GM21737 (cell line): ENCODE measurements around the gene COL13A1.

Experiments
- ATAC-seq: cut with Tn5 transposase; IDR thresholded peaks from one replicate; pipeline ENCODE4 v1.9.1; 2021; ENCODE audit warnings: mild to moderate bottlenecking, moderate library complexity; ENCODE audit not compliant: unreplicated experiment

Gene COL13A1

DNA sequence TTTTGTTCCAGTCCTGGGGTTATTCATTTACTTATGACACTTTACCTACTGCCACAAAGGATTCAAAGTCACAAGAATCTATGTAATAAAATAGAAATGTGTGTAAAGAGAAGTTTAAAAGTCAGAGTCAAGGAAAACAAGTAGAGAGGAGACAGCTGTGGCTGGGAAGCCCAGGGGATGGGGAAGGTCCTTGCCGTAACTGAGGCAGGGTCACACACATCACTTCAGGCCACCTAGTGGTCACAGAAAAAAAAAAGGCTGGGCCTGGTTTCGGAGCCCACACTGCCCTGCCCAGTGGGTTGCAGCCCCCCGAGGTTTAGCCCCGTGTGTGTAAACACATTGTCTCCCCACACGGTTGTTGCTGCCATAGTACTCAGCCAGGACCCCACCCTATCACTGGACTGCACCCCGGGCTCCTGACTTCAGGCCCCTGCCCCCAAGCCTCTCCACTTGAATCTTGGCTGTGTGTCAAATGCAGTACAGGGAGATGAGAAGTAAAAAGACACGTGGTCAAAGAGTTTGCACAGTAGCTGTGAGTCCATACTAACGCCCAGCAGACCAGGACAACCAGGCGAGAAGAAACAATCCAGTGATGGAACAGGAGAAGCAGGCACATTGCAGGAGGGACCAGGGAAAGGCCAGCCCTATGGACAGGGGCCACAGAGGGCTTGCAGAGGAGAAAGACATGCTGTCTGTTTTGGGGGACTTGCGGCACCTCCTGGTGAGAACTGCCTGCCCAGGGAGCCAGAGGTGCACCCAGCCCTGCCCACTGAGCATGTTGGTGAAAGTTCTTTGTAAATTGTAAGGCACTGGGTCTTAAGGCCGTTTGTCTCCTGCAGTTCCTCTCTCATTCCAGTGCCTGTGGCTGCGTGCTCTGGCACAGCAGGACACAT, 159.5 kb downstream of the COL13A1 start:
- no peak for ATAC-seq

DNA sequence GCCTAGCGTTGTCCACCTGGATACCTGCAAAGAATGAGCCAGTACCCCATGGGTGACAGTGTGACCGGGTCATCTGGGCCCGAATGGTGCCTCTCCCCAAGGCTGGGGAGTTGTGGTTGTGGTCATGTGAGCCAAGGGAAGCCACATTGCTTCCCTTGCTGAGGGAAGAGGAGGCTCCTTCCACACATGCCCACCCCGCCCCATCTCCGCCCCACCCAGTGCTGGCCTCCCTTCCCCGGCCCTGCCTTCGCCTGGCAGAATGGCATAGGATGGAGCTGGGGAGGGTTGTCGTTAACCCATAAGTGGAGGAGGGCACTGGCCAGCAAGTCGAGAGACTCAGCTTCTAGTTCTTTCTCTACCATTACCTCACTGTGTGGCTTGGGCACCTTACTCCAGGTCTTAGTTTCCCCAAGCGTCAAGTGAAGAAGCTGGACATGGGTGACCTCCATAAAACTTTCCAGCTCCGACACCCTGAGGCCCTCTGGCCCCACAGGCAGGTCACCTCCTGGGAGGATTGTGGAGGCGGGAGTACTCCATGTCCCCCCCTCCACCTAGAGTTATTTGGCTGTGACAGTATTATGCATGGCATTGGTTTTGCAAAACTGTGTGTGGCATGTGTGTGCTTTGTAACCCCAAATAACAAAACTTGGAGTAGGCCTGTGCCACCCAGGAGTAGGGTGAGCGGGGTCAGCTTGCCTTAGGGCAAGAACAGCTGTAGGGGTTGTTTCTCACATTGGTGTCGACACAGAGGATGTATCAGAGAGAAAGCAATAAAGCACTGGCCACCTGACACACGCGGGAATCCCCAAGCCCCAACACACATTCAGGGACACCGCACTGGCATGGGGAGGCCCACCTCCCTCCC, 160.4 kb downstream of the COL13A1 start:
- no peak for ATAC-seq

DNA sequence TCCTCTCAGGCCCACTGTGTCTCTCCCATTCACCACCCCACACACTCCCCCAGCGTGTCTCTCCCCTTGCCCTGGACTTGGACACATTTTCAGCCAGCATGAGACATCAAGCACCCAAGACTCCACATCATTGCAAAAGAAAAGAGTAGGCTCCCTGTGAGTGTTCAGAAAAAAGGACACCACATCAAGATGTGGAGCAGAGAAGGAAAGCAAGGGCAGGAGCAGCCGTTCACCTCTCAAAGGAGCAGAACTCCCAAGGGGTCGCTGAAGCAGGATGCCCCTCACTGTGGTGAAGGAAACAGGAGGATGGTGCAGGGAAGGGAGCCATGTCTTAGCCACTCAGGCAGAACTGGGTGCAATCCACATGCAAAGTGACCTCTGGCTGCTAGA, 161.0 kb downstream of the COL13A1 start:
- ATAC-seq: no peak

DNA sequence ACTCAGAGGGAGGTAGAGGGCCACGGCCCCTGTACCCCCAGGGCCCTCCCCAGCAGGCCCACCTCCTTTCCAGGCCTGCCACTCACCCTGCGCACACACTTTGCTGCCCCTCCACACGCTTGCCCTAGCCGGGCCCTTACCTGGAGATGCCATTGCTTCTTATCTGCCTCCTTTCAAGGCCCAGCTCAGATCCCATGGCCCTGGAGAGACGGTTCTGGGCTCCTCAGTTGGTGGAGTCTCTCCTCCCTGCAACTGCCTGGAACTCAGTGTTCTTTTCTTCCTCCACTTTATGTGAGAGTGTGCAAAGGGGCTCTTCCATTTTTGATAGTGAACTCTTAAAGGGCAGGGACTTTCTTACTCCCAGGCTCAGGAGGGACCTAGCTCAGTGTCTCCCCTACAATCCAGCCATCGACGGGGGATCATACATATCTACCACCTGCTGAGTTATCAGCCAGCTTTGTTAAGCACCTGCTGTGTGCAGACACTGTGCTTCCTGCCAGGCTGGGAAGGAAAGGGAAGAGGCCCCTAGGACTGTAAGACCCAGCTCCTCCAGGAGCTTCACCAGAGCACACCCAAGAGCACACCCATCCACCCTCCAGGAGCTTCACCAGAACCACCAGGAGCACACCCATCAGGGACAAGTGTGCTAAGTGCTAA, 161.6 kb downstream of the COL13A1 start:
- ATAC-seq: no peak

DNA sequence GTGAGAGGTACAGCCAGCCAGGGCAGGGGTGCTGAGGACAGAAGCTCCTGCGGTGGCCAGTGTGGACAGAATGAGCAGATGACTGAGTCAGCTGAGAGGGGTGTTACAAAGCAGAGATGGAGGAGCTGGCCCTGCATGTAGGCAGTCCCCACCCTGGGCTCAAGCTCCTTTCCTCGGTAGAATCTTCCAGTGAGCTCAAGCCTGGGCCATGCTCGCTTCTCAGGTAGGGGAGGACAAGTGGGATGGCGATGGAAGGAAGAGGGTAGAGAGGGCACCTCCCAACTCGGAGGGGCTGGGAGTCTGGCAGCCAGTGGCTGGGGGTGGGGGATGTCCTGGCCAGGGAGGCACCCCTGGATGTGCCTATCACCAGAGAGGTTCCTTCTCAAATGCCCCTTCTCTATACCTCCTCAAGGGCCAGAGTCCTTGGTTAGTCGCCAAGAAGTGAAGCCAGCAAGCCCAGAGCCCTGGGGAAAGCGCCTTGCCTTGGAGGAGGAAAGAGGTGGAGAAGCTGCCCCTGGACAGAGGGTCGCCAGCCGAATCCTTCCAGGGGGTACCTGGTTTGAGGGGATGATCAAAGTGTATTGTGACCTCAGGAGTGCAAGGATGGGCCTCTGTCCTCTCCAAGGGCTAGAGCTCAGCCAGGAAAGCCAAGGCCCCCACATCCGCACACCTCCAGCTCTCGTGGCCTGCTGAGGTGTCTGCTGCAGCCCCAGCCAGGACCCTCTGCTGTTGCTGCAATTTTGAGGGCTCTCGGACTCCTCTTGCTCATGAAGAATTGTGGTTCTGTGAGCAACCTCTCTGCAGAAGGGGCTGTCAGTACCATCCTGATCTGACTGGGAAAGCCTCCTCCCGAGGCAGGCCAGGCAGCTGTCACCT, 162.4 kb downstream of the COL13A1 start:
- ATAC-seq: no peak

DNA sequence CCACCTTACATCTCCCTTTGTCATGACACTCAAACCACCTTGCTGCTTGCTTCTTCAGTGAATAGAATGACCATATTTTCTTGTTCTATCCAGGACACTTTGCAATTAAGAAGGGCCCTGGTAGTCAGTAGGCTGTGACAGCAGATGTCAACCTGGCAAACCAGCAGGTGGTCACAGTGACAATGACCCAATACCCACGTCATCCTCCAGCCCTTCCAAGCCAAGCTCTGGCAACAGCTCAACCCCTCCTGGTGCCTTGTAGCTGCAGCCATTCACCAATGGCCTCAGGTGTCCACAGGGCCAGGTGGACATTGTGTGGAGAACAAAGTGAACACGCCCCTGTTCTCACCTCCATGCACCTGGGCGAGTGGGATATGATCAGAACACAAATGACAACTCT, 163.4 kb downstream of the COL13A1 start:
- ATAC-seq: no peak

DNA sequence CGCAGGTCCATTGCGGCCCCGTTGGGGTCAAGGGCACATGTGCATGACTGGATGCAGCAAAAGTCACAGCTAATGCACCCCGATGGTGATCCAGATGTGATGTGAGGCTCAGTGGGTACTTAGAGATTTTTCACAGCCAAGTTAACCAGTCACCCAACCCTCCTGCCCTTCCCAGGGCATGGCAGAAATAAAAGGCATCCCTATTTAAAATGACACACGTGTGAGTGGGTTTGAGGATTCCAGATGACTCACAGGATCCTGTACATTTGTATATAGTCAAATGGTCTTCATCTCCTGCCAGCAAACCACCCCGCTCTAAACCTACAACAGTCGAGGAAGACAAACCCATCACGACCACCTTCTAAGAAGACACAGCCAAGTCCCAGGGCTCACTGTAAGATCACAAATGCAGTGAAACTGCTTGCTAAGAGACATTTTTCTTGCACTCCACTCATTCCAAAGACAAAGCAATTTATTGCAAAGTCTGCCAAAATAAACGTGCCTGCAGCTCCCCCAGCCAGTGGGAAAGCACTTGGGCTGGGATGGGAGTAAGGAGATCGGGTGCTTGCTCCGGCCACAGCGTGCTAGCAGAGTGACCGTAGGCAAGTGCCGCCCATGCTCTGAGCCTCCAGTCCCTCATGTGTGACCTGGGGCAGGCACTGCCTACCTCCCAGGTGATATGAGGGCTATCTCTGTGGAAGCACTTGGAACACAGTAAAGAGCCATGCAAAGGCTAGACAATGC, 164.4 kb downstream of the COL13A1 start:
- no peak for ATAC-seq

DNA sequence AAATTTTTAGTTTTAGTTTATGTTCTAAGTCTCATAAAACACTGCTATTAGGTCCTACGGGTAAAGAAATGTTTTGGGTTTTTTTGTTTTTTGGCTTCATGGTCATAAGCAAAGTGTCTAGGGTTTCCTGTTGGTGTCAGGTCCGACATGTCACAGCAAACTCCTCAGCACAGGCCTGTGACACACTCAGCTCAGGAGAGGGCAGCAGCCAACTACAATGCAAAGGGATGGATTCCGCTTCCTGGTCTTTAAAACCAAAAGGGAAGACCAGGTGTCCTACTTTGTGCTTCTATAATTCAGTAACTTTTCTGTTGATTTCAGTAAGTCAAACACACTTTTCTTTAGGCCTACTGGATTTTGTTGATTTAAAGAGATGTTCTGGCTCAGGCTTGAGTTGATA, 167.1 kb downstream of the COL13A1 start:
- ATAC-seq: no peak

DNA sequence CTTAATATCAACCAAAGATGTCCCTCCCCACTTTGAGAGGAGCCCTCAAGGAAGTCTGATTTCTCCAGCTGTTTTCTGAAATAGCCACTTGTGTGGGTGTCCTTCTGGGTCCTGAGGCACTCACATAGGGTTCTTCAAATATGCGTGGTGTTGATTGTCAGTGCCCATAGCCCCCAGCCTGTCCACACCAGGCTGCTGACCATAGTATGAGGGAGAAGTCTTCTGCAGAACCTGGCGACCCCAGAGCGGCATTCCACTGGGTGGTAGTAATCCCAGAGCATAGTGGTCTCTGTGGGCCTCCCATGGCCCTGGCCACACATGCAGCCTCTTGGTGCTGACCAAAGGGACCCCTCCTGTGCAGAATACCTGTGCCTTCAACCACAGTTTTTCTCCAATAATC, 168.3 kb downstream of the COL13A1 start:
- no peak for ATAC-seq

DNA sequence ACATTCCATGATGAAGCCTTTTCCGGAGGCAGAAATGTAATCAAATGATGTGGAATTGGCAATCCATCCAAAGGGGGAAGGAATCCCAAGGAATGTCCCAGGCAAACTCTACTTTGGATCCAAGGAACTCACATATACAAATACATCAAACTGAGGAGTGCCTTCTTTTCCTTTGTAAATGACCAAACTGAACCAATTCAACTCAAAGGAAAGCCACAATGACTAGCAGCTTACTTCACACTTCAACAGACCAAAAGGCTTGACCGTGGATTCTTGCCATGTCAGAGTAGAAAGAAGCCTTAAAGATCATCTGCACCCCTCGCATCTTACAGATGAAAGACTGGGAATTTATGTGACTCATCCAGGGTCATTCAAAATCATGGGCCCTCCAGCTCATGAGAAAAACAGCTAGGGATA, 171.3 kb downstream of the COL13A1 start:
- ATAC-seq: no peak

DNA sequence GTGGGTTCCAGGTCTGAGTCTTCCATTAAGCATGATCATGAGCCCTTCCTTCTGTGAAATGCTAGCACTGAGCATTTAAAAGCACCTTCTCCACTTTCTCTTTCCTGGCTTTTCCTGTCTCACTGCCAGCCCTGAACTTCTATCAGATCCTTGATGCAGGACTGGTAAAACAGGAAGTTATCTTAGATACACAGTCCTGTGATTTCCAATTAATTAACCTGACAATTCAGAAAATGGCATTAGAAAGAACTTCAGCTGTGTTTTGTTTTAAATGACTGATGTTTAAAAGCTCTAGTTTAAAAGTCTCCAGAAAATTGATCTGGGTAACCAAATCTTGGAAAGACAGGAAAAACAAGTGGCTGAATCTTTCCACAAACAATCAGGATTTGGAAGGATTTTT, 172.0 kb downstream of the COL13A1 start:
- ATAC-seq: no peak

DNA sequence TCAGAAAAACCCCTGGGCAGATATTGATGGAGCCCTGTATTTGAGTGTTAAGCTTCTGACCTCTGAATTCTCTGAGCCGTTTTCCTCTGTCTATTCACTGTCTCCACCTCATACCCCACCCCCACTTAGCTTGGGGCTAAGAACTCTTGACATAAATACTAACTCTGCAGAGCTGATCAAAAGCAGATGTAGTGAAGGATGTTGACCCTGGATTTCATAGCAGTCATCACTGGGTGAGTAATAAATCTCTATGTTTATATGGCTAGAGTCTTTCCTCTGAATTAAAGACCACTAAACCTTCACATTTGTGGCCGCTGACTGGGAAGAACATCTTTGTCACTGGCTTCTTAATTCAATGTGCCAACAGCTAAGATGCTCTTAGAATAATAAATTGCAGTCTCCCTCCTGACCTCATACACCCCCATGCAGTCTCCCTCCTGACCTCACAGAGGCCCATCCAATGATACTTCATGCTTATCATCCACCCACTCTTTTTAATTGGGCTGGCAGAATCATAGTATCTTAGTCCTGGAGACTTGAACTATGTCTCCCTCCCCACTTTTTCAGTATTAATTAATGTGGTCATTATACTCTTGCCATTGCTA, 172.9 kb downstream of the COL13A1 start:
- no peak for ATAC-seq

DNA sequence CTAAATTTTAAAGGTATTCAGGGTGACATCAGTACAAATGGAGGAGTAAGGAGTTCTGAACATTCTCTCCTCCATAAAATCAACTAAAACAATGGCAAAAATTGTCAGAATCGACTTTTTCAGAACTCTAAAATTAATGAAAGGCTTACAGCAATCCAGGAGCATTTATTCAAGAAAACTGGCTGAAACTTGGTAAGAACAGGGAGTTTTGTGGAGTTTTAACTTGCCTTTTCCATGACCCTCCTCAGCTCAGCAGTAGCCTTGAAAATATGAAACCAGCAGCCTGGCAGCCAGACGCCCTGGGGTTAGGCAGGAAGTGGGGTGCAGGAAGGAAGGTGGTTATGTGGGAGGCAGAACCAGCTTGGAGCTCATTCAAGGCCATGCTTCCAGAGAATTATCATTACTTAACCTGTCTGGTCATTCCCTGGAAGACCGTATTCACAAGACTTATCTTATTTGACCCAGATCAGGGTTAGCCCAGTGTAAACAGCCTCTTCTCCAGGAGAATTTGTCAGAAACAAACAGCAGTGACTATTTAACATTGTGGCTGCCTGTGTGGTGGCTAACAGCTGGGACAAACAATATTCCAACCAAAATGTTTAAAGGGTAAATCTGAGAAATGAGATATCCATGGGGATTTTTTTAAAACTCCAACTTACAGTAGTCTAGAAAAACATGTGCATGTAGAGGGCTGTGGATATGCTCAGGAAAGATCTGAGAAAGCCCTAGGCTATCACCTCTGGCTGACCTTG, 175.3 kb downstream of the COL13A1 start:
- ATAC-seq: no peak

DNA sequence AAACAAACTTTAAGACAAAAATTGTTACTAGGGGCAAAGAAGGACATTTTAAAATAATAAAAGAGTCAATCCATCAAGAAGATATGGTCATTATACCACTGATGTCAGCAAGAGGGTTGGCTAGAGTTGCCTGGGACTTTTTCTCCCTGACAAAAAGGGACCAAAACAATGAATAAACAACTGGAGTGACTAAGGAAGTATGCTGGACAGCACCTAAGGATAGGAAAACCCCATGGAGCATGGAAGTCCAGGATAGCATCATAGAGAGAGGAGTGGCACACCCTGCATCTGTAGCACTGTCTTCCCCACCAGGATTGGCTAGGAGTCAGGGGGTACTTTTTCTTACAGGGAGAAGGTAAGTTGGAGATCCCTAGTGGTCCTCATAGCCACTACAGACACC, 177.5 kb downstream of the COL13A1 start:
- ATAC-seq: no peak

DNA sequence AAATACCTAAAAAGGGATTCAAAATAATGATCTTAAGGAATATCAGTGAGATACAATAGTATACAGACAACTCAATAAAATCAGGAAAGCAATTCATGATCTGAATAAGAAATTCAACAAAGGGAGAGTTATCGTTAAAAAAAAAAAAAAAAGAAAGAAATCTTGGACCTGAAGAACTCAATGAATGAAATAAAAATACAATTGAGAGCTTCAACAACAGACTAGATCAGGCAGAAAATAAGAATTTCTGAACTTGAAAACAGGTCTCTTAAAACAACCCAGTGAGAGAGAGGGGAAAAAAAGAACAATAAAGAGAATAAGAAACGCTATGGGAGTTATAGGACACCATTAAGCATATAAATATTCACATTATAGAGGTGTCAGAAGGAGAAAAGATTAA, 179.0 kb downstream of the COL13A1 start:
- ATAC-seq: no peak

DNA sequence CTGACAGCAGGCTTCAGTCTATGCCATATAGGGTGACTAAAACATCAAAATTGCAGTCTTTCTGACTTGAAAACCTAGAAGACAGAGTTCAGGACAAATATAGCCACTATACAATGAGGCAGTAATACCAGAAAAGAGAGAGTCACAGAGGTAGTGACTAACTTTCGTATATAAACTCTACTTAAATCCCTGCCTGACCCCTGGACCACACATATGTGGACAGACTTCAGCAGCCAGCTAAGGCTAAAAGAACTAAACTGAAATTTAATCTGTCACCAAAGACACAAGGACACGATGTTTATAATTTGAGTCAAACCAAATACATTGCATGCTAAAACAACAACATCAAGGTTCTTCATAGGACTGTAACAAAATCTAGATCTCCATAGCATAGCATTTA, 186.4 kb downstream of the COL13A1 start:
- no peak for ATAC-seq

DNA sequence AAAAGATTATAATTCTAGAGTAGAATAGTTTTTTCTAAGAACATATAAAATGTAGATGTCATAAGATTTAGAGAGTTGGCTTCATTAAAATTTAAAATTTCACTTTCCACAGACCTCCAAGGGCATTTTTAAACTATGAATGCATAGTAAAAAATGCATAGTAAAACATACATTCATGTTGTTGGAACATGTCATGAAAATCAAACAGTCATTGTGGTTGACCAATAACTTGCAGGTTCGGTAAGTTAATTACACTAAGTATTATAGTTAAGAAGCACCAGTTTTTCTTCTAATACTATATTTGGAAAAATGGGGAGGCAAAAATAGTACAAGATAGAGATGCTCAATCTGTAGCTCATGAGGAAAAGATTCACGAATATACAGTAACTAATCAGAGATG, 189.4 kb downstream of the COL13A1 start:
- no peak for ATAC-seq

DNA sequence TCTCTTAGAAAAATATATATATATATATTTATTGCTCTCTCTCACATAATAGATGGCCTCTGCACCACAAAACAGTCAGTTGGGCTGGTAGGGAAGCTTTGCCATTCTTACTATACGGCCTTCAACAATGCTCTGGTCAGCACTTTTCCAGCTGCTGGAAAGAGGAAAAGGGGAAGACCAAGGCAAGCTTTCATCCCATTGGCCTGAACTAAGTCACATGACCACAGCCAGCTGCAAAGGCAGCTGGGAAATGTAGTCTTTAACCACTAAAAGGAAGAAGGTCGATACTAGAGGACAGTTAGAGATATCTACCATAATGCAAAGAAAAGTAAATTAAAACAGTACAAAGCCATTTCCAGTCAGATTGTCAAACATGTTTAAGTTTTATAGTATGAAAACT, 192.6 kb downstream of the COL13A1 start:
- no peak for ATAC-seq

DNA sequence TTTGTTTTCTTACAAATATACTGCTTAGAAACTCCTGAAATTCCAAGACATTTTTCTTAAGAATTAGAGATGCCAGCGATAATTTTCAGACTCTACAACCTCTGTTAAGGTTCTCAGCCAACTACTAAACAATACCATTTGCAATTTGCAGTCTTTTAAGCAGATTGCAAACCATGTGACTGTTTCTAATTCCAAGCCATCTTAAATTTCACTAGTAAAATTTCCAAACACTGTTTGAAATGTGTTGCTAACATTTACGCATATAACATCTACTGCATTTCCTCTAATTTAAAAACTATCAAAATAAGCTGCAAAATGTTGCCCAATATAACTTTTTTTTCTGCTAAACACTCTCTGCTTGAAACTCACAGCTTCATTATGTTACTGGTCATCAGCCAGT, 194.9 kb downstream of the COL13A1 start:
- no peak for ATAC-seq
